PC-9 (cell line): ENCODE results near the gene WAS. TPM values are rescaled to one million over a fixed set of nuclear protein-coding genes. Genes with fewer than 3 reads are reported as not detected.

Experiments
- BruUV-seq: library from RNA; stranded (reverse); fragments of 400-500 nt; replicated peaks from 2 replicates; lab custom pipeline; 2021; lab: Mats Ljungman, UMichigan
- CTCF ChIA-PET: fragments of 300-600 bp; sonication (Branson Sonifier 250); formaldehyde crosslinking; loops from one replicate; lab custom pipeline; 2022; ENCODE audit warnings: antibody characterized with exemption; lab: Charles Lee
- POLR2A ChIA-PET: fragments of 300-600 bp; sonication (Branson Sonifier 250); formaldehyde crosslinking; loops from one replicate; lab custom pipeline; 2022; ENCODE audit warnings: antibody characterized with exemption; ENCODE audit not compliant: unreplicated experiment; lab: Charles Lee
- DNase-seq, 2 experiments: peaks; one replicate each; pipeline versions ENCODE4 v3.0.0 to v3.0.0-alpha.2; 2015 to 2022; ENCODE audit warnings: mixed read lengths in 1 of 2
- H2AFZ ChIP-seq: fragments of 200-600 bp; sonication (generic); 2 replicates; pipeline ENCODE4 v1.8.1; 2017; ENCODE audit warnings: antibody characterized with exemption
- H3F3A ChIP-seq: fragments of 200-600 bp; sonication (generic); 2 replicates; pipeline ENCODE4 v1.8.1; 2017; ENCODE audit warnings: antibody characterized with exemption, mild to moderate bottlenecking, low read depth; ENCODE audit not compliant: insufficient read depth
- H3K27ac ChIP-seq: fragments of 200-600 bp; sonication (generic); 2 replicates; pipeline ENCODE4 v1.6.1; 2016; ENCODE audit warnings: mixed run types
- H3K27me3 ChIP-seq: fragments of 200-600 bp; sonication (generic); 2 replicates; pipeline ENCODE4 v1.6.1; 2016; ENCODE audit warnings: low read depth, mixed run types; ENCODE audit not compliant: insufficient read depth
- H3K36me3 ChIP-seq: fragments of 200-600 bp; sonication (generic); 2 replicates; pipeline ENCODE4 v1.6.1; 2016; ENCODE audit warnings: low read depth, mixed run types
- H3K4me1 ChIP-seq: fragments of 200-600 bp; sonication (generic); replicated peaks from 2 replicates; pipeline ENCODE4 v1.6.1; 2016; ENCODE audit warnings: mixed run types; ENCODE audit not compliant: insufficient read depth
- H3K4me2 ChIP-seq: fragments of 200-600 bp; sonication (generic); 2 replicates; pipeline ENCODE4 v1.6.1; 2017; ENCODE audit warnings: mixed run types
- H3K4me3 ChIP-seq: fragments of 200-600 bp; sonication (generic); 2 replicates; pipeline ENCODE4 v1.6.1; 2016; ENCODE audit warnings: mixed run types
- H3K79me2 ChIP-seq: fragments of 200-600 bp; sonication (generic); 2 replicates; pipeline ENCODE4 v1.6.1; 2017; ENCODE audit warnings: low read depth, mixed run types
- H3K9me2 ChIP-seq: fragments of 200-600 bp; sonication (generic); 2 replicates; pipeline ENCODE4 v1.8.1; 2017; ENCODE audit warnings: mild to moderate bottlenecking; ENCODE audit not compliant: insufficient read depth
- H3K9me3 ChIP-seq: fragments of 200-600 bp; sonication (generic); 2 replicates; pipeline ENCODE4 v1.8.1; 2016; ENCODE audit warnings: low read depth; ENCODE audit not compliant: insufficient read depth
- H4K20me1 ChIP-seq: fragments of 200-600 bp; sonication (generic); 2 replicates; pipeline ENCODE4 v1.8.1; 2017; ENCODE audit not compliant: insufficient read depth
- CTCF ChIP-seq: fragments of 200-600 bp; sonication (generic); conservative IDR thresholded peaks from 2 replicates; pipeline ENCODE4 v1.6.1; 2017; ENCODE audit warnings: mixed run types, antibody characterized with exemption, mild to moderate bottlenecking, moderate library complexity
- EZH2 ChIP-seq: fragments of 200-600 bp; sonication (generic); IDR thresholded peaks from 2 replicates; pipeline ENCODE4 v1.8.0; 2017; ENCODE audit warnings: antibody characterized with exemption, low read depth
- intact Hi-C: fragments of 100-400 bp; cut with micrococcal nuclease; formaldehyde crosslinking; loops from one replicate; pipeline ENCODE4 v1.10.0; 2022; ENCODE audit not compliant: unreplicated experiment
- total RNA-seq: library from RNA; stranded (reverse); gene quantifications from 2 replicates; pipeline ENCODE4 v1.2.3, GENCODE V29; 2021

The WAS gene
- total RNA-seq, 1 experiment from 2014 or later = 0.22 TPM

- BruUV-seq = no TSS peak
These were observed 22.3 kb downstream of the WAS start for GRCh38 chrX:48705871-48706270.

DNA sequence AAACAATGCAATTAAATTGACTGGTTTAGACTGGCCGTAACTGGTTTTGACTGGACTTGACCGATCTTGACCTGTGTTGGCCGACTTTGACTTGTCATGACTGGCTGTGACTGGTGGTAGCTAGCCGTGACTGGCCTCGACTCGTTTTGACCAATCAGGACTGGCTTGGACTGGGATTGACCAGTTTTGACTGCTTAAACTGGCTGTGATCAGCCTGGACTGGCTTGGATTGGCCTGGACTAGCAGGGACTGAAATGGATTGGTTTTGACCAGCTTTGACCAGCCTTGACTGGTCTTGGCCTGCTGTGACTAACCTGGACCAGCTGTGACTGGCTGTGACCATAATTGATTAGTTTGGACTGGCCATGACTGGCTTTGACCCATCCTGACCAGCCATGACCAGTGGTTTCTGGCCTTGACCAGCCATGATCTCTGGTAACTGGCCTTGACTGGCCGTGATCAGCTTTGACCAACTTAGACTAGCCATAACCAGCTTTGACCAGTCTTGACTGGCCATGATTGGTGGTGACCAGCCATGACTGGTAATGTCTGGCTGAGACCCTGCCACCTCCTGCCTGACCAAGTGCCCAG lies 26.0 kb downstream of the WAS start:
- no peak overlapping the region for H2AFZ ChIP-seq
- no peaks in the 10 kb centered on the region for H4K20me1 ChIP-seq
- H3F3A ChIP-seq = peaks cover 2% of the 10 kb centered on the region; the same call in 1 of the 2 replicates
- no peak overlapping the region for H3K4me2 ChIP-seq
- H3K36me3 ChIP-seq = no peaks in the 10 kb centered on the region
- no peaks in the 10 kb centered on the region for H3K9me2 ChIP-seq
- H3K27me3 ChIP-seq = no peaks in the 10 kb centered on the region
- ChIA-PET POLR2A (no interaction called here), CTCF (no interaction called here)
- DNase-seq = no peak
- intact Hi-C loops = no loop called here
- no TSS peak for BruUV-seq
- no peak overlapping the region for H3K4me3 ChIP-seq
- H3K9me3 ChIP-seq = no peaks in the 10 kb centered on the region
- TF ChIP-seq CTCF (no peak), EZH2 (no peak)
- 0 out of 2 replicates have a peak, but pooled peaks cover 2% of the 10 kb centered on the region for H3K4me1 ChIP-seq
- H3K79me2 ChIP-seq = no peaks in the 10 kb centered on the region
- no peak overlapping the region for H3K27ac ChIP-seq

More at GRCh38 chrX:48705871-48706270, 22.3 kb downstream of the WAS start:
- intact Hi-C loops = no loop called here
- Histone ChIP-seq H4K20me1 (no peaks in the 10 kb centered on the region), H3K27ac (no peak overlapping the region), H3K27me3 (no peaks in the 10 kb centered on the region), H3F3A (peaks cover 12% of the 10 kb centered on the region; the same call in 1 of the 2 replicates), H3K36me3 (no peaks in the 10 kb centered on the region), H3K79me2 (no peaks in the 10 kb centered on the region), H3K4me3 (no peak overlapping the region), H3K4me2 (no peak overlapping the region), H3K9me3 (no peaks in the 10 kb centered on the region), H2AFZ (no peak overlapping the region), H3K9me2 (no peaks in the 10 kb centered on the region), H3K4me1 (peaks cover 11% of the 10 kb centered on the region; the same call in 1 of the 2 replicates)
- TF ChIP-seq EZH2 = no peak
- no peak for TF ChIP-seq CTCF
- ChIA-PET CTCF (no interaction called here), POLR2A (no interaction called here)
- no peak for DNase-seq

DNA sequence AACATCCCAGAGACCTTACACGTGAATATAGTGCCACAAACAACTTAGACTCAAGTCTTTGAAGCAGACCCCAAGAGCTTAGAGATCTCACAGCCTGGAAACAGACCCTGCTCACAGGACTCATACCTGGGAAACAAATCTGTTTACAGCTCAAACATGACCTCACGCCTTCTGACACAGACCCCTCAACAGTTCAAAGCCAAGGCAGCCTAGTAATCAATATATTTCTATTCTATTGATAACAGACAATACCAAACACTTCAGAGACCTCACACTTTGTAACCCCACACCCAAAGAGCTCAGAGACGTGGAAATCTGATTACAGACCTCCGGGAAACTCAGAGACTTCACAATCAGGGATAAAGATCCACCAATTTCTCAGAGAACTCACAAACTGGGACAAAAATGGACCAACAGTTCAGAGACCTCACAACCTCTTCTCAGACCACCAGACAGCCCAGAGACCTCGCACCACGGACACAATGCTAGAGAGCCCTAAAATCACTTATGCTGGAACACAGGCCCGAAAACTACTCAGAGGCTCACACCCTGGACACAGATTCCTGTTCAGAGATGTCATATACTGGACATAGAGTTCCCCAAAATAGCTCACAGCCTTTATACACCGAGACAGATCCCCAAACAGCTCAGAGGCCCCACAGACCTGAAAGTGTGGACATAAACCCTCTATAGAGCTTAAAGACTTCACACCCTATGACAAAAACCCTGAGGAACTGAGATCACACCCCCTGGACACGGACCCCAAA lies 27.7 kb downstream of the WAS start:
- H3F3A ChIP-seq = no peaks in the 10 kb centered on the region
- no peak for TF ChIP-seq CTCF
- TF ChIP-seq EZH2 = no peak

More for the DNA sequence above, 27.7 kb downstream of the WAS start:
- Histone ChIP-seq H3K27me3 (no peaks in the 10 kb centered on the region), H3K9me3 (no peaks in the 10 kb centered on the region), H3K4me1 (no peaks in the 10 kb centered on the region), H2AFZ (no peak overlapping the region), H3K4me3 (no peak overlapping the region), H3K9me2 (no peaks in the 10 kb centered on the region), H3K36me3 (no peaks in the 10 kb centered on the region), H3K79me2 (no peaks in the 10 kb centered on the region), H3K27ac (no peak overlapping the region), H4K20me1 (no peaks in the 10 kb centered on the region), H3K4me2 (no peak overlapping the region)
- intact Hi-C loops = no loop called here
- POLR2A ChIA-PET = interaction anchor here (0.6 kb wide), 1 partner anchor 1001 kb away, joined by 4 read pairs; no protein-coding TSS in a partner anchor
- CTCF ChIA-PET = no interaction called here
- no peak for DNase-seq
- BruUV-seq = no TSS peak
